Measurements from ENCODE around the gene KCTD15. TPM values are rescaled to one million over a fixed set of nuclear protein-coding genes. Genes with fewer than 3 reads are reported as not detected.

KCTD15 gene
- total and polyA plus RNA-seq, 2 donors (not counting 1 experiment from before 2014, with no cell fraction given), result 0.54 to 0.81 TPM

DNA sequence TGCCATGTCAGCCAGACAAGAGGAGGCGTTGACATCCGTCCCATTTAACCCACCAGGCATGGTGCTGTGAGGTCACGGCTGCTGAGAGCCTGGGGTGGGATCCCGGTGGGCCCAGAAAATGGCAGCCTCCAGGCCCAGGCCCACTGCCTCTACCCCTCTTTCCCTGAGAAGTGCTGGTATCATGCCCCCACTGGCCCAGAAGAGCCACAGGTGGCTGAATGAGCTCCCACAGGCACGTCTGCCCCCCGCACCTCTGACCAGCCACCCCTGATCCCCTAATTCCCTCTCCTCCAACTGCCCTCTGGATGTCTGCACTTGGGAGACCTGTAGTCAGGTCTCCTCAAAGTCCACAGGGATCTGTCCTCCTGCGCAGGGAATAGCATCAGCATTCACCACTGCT, 37.3 kb upstream of the KCTD15 start:
- H3K27me3 ChIP-seq (replicated peaks in 1 of 4; ENCODE audit: control extremely low read depth in 1 of 4, control insufficient read depth in 3 of 4, insufficient read depth in 4 of 4, low read length in 3 of 4), result no peaks in the 10 kb centered on the region
- no peak overlapping the region for H3K9ac ChIP-seq (ENCODE audit: low read length)

DNA sequence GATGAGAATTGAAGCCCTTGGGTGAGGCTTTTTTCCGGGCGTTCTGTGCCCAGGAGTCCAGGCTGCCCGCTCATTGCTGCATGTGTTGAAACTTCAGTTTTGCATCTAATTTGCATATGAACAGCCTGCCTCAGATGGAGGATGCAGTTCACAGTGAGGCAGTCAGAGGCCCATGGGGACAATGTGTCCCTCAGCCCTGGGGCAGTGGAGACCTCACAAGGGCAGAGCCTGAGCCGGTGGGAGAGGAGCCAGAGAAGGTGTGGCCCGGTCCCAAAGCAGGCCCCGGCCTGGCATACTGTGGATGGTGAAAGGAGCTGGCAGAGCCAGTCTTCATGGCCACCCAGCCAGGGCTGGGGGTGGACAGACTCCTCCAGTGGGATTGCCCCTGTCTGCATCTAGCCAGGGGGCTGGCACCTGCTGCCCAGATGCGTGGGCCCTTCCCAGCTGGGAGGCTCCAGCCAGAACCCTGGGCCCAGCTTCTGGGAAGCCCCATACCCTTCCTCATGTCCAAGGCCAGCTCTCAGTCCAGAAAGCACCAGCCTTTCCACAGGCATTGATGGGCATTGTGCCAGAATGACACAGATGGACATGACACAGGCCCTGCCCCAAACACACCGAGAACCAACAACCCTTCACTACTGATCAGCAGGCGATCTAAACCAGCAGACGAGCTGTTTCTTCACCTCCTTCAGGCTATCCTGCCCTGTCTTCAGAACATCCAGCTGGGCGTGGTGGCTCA, 32.9 kb upstream of the KCTD15 start:
- Histone ChIP-seq H4K20me1 (ENCODE audit: control insufficient read depth, insufficient read depth, low read length, poor library complexity, severe bottlenecking) (no peaks in the 10 kb centered on the region), H3K4me2 (replicated peaks; ENCODE audit: low read depth, low read length, poor library complexity, severe bottlenecking) (no peak overlapping the region), H3K9ac (ENCODE audit: low read length) (no peak overlapping the region), H3K4me3 (ENCODE audit: control extremely low read depth in 1 of 5, extremely low read depth in 1 of 5, insufficient read depth in 1 of 5, low read depth in 2 of 5, low read length in 4 of 5) (no peak overlapping the region), H3K9me3 (ENCODE audit: control extremely low read depth in 1 of 3, control insufficient read depth in 2 of 3, insufficient read depth in 1 of 3, low read length in 2 of 3) (peaks cover 0 to 5% (median 0%) of the 10 kb centered on the region in 3 donors), H3K4me1 (ENCODE audit: control insufficient read depth in 2 of 2, insufficient read depth in 2 of 2, low read length in 2 of 2) (no peaks in the 10 kb centered on the region), H3K79me2 (ENCODE audit: control insufficient read depth, insufficient read depth, low read length) (no peaks in the 10 kb centered on the region), H3K36me3 (replicated peaks in 1 of 2; ENCODE audit: control extremely low read depth in 1 of 2, control insufficient read depth in 1 of 2, extremely low read depth in 1 of 2, insufficient read depth in 2 of 2, low read length in 1 of 2) (no peaks in the 10 kb centered on the region), H3K27ac (ENCODE audit: low read length in 2 of 2) (no peak overlapping the region), H3K27me3 (replicated peaks in 1 of 4; ENCODE audit: control extremely low read depth in 1 of 4, control insufficient read depth in 3 of 4, insufficient read depth in 4 of 4, low read length in 3 of 4) (no peaks in the 10 kb centered on the region), H2AFZ (ENCODE audit: insufficient read depth, low read depth, low read length, poor library complexity, severe bottlenecking) (no peak overlapping the region)
- TF ChIP-seq, protein P1, sequence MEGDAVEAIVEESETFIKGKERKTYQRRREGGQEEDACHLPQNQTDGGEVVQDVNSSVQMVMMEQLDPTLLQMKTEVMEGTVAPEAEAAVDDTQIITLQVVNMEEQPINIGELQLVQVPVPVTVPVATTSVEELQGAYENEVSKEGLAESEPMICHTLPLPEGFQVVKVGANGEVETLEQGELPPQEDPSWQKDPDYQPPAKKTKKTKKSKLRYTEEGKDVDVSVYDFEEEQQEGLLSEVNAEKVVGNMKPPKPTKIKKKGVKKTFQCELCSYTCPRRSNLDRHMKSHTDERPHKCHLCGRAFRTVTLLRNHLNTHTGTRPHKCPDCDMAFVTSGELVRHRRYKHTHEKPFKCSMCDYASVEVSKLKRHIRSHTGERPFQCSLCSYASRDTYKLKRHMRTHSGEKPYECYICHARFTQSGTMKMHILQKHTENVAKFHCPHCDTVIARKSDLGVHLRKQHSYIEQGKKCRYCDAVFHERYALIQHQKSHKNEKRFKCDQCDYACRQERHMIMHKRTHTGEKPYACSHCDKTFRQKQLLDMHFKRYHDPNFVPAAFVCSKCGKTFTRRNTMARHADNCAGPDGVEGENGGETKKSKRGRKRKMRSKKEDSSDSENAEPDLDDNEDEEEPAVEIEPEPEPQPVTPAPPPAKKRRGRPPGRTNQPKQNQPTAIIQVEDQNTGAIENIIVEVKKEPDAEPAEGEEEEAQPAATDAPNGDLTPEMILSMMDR (IDR thresholded peaks at IDR 0.05), result no peak
- TF ChIP-seq EZH2 (IDR thresholded peaks at IDR 0.05; ENCODE audit: borderline replicate concordance, insufficient read depth, low read depth, low read length, poor library complexity, severe bottlenecking), result no peak
- 91% methylated on average over 11 of the region's 11 CpGs for WGBS (ENCODE audit: insufficient coverage)
- peaks cover 8% of the 10 kb centered on the region for H3K27me3 Mint-ChIP-seq
- intact Hi-C loops (cut with micrococcal nuclease), result no loop called here
- H3K27ac Mint-ChIP-seq, result no peak overlapping the region
- no peak for ATAC-seq (ENCODE audit: low read depth)
- ChIA-PET CTCF (interaction anchor here (1.8 kb wide), 1 partner anchor 14 kb away, joined by 7 read pairs; no protein-coding TSS in a partner anchor), POLR2A (no interaction called here)
- DNase-seq, result no peak
- no peaks in the 10 kb centered on the region for H3K4me1 Mint-ChIP-seq
- H3K9me3 Mint-ChIP-seq (ENCODE audit: insufficient read depth), result no peaks in the 10 kb centered on the region
- no peak overlapping the region for H3K4me3 Mint-ChIP-seq

More for the DNA sequence above, 37.3 kb upstream of the KCTD15 start:
- no peak overlapping the region for H3K27ac Mint-ChIP-seq
- ATAC-seq (ENCODE audit: low read depth), result no peak
- no peaks in the 10 kb centered on the region for H3K4me1 ChIP-seq (ENCODE audit: control insufficient read depth in 2 of 2, insufficient read depth in 2 of 2, low read length in 2 of 2)
- no peak overlapping the region for H3K4me3 Mint-ChIP-seq
- no peak overlapping the region for H2AFZ ChIP-seq (ENCODE audit: insufficient read depth, low read depth, low read length, poor library complexity, severe bottlenecking)
- no peak overlapping the region for H3K4me3 ChIP-seq (ENCODE audit: control extremely low read depth in 1 of 5, extremely low read depth in 1 of 5, insufficient read depth in 1 of 5, low read depth in 2 of 5, low read length in 4 of 5)
- DNase-seq, result no peak
- CTCF ChIA-PET, result no interaction called here
- no peaks in the 10 kb centered on the region for H3K9me3 Mint-ChIP-seq (ENCODE audit: insufficient read depth)
- intact Hi-C loops (cut with micrococcal nuclease), result no loop called here
- TF ChIP-seq, protein P1 (IDR thresholded peaks at IDR 0.05), result no peak
- TF ChIP-seq EZH2 (IDR thresholded peaks at IDR 0.05; ENCODE audit: borderline replicate concordance, insufficient read depth, low read depth, low read length, poor library complexity, severe bottlenecking), result no peak
- WGBS (ENCODE audit: insufficient coverage), result 95% methylated on average over 7 of the region's 7 CpGs
- peaks cover 4% of the 10 kb centered on the region for H3K27me3 Mint-ChIP-seq
- no peaks in the 10 kb centered on the region for H3K9me3 ChIP-seq (ENCODE audit: control extremely low read depth in 1 of 3, control insufficient read depth in 2 of 3, insufficient read depth in 1 of 3, low read length in 2 of 3)
- no peaks in the 10 kb centered on the region for H3K79me2 ChIP-seq (ENCODE audit: control insufficient read depth, insufficient read depth, low read length)
- H3K36me3 ChIP-seq (replicated peaks in 1 of 2; ENCODE audit: control extremely low read depth in 1 of 2, control insufficient read depth in 1 of 2, extremely low read depth in 1 of 2, insufficient read depth in 2 of 2, low read length in 1 of 2), result no peaks in the 10 kb centered on the region
- H3K4me1 Mint-ChIP-seq, result no peaks in the 10 kb centered on the region
- no peak overlapping the region for H3K27ac ChIP-seq (ENCODE audit: low read length in 2 of 2)
- H4K20me1 ChIP-seq (ENCODE audit: control insufficient read depth, insufficient read depth, low read length, poor library complexity, severe bottlenecking), result no peaks in the 10 kb centered on the region
- POLR2A ChIA-PET, result no interaction called here
- no peak overlapping the region for H3K4me2 ChIP-seq (replicated peaks; ENCODE audit: low read depth, low read length, poor library complexity, severe bottlenecking)
